HEK293 (cell line): ENCODE data around the gene ECT2.

Experiments
- CTCF ChIA-PET: fragments of 350-600 bp; formaldehyde crosslinking; extraction: SDS; loops from one replicate; lab custom pipeline; 2021; ENCODE audit warnings: antibody characterized with exemption; lab: Yijun Ruan, JAX
- POLR2A ChIA-PET: fragments of 300-600 bp; formaldehyde crosslinking; extraction: SDS; loops from one replicate; lab custom pipeline; 2020; ENCODE audit warnings: antibody characterized with exemption, inconsistent platforms; lab: Yijun Ruan, JAX
- H3K27ac ChIP-seq: fragments of 200-500 bp; sonication (Bioruptor generic); 2 replicates; pipeline ENCODE4 v1.5.1; 2014; ENCODE audit warnings: low read depth, low read length, control low read depth, inconsistent platforms; ENCODE audit errors: extremely low read depth
- H3K36me3 ChIP-seq, 2 experiments: fragments of 200-500 bp in 1 of 2; sonication (Bioruptor generic) in 1 of 2; 1 replicate in 1 of 2; 2 replicates in 1 of 2; pipeline ENCODE4 v1.5.1; 2014 to 2017; ENCODE audit warnings: inconsistent platforms in 2 of 2, low read length in 2 of 2; ENCODE audit not compliant: control insufficient read depth in 2 of 2, insufficient read depth in 1 of 2
- H3K4me1 ChIP-seq: fragments of 200-500 bp; sonication (Bioruptor generic); 2 replicates; pipeline ENCODE4 v1.5.1; 2014; ENCODE audit warnings: mild to moderate bottlenecking, low read length, inconsistent platforms; ENCODE audit not compliant: control insufficient read depth, insufficient read depth
- H3K4me3 ChIP-seq: 2 replicates; pipeline ENCODE4 v1.5.1; 2011; ENCODE audit warnings: low read depth, mild to moderate bottlenecking, control low read depth, low read length, moderate library complexity
- H3K9me3 ChIP-seq: fragments of 200-500 bp; sonication (Bioruptor generic); 2 replicates; pipeline ENCODE4 v1.5.1; 2014; ENCODE audit warnings: low read depth, low read length, inconsistent platforms; ENCODE audit not compliant: control insufficient read depth, insufficient read depth
- HOXC10 ChIP-seq: sonication (generic); formaldehyde crosslinking; IDR thresholded peaks from 2 replicates; pipeline ENCODE4 v1.8.1; 2023; ENCODE audit warnings: mild to moderate bottlenecking, missing genetic modification reagents
- KLF1 ChIP-seq: fragments of 450-650 bp; formaldehyde crosslinking; IDR thresholded peaks from 2 replicates; pipeline ENCODE4 v1.5.1; 2016; ENCODE audit warnings: missing biosample characterization, missing genetic modification characterization
- MYNN ChIP-seq: fragments of 450-650 bp; formaldehyde crosslinking; IDR thresholded peaks from 2 replicates; pipeline ENCODE4 v1.5.1; 2016; ENCODE audit warnings: missing biosample characterization, missing genetic modification characterization, borderline replicate concordance
- OVOL3 ChIP-seq: fragments of 450-650 bp; formaldehyde crosslinking; IDR thresholded peaks from 2 replicates; pipeline ENCODE4 v1.5.1; 2016; ENCODE audit warnings: missing biosample characterization, missing genetic modification characterization
- TCF7L2 ChIP-seq: IDR thresholded peaks from 2 replicates; pipeline ENCODE4 v1.6.1; 2011; ENCODE audit warnings: low read depth, mild to moderate bottlenecking, inconsistent platforms, low read length, moderate library complexity, borderline replicate concordance
- YY1 ChIP-seq: fragments of 450-650 bp; formaldehyde crosslinking; IDR thresholded peaks from 2 replicates; pipeline ENCODE4 v1.5.1; 2018; ENCODE audit warnings: missing biosample characterization, missing genetic modification characterization
- ZBTB44 ChIP-seq: fragments of 450-650 bp; IDR thresholded peaks from 2 replicates; pipeline ENCODE4 v1.5.1; 2018; ENCODE audit warnings: missing biosample characterization, mild to moderate bottlenecking, missing genetic modification characterization
- ZNF157 ChIP-seq: fragments of 450-650 bp; formaldehyde crosslinking; IDR thresholded peaks from 2 replicates; pipeline ENCODE4 v1.5.1; 2016; ENCODE audit warnings: missing biosample characterization, missing genetic modification characterization
- ZNF2 ChIP-seq: fragments of 450-650 bp; formaldehyde crosslinking; IDR thresholded peaks from 2 replicates; pipeline ENCODE4 v1.5.1; 2016; ENCODE audit warnings: missing biosample characterization, missing genetic modification characterization
- ZNF394 ChIP-seq: fragments of 450-650 bp; formaldehyde crosslinking; IDR thresholded peaks from 2 replicates; pipeline ENCODE4 v1.5.1; 2016; ENCODE audit warnings: missing biosample characterization, missing genetic modification characterization, mild to moderate bottlenecking, moderate library complexity, borderline replicate concordance
- ZNF423 ChIP-seq: fragments of 450-650 bp; formaldehyde crosslinking; IDR thresholded peaks from 2 replicates; pipeline ENCODE4 v1.5.1; 2016; ENCODE audit warnings: missing biosample characterization, missing genetic modification characterization
- ZNF426 ChIP-seq: fragments of 450-650 bp; formaldehyde crosslinking; IDR thresholded peaks from 2 replicates; pipeline ENCODE4 v1.5.1; 2017; ENCODE audit warnings: missing biosample characterization, missing genetic modification characterization, mild to moderate bottlenecking, inconsistent platforms, moderate library complexity
- ZNF518A ChIP-seq: fragments of 450-650 bp; formaldehyde crosslinking; conservative IDR thresholded peaks from 2 replicates; pipeline ENCODE4 v1.5.1; 2016; ENCODE audit warnings: low read depth, missing biosample characterization, missing genetic modification characterization
- ZNF596 ChIP-seq: fragments of 450-650 bp; IDR thresholded peaks from 2 replicates; pipeline ENCODE4 v1.5.0; 2018; ENCODE audit warnings: missing biosample characterization, mild to moderate bottlenecking, missing genetic modification characterization, moderate library complexity
- ZNF624 ChIP-seq: fragments of 450-650 bp; formaldehyde crosslinking; IDR thresholded peaks from 2 replicates; pipeline ENCODE4 v1.5.1; 2017; ENCODE audit warnings: missing biosample characterization, missing genetic modification characterization
- ZNF707 ChIP-seq: fragments of 450-650 bp; formaldehyde crosslinking; IDR thresholded peaks from 2 replicates; pipeline ENCODE4 v1.5.1; 2016; ENCODE audit warnings: missing biosample characterization, missing genetic modification characterization
- ZNF785 ChIP-seq: fragments of 450-650 bp; formaldehyde crosslinking; IDR thresholded peaks from 2 replicates; pipeline ENCODE4 v1.5.1; 2016; ENCODE audit warnings: missing biosample characterization, missing genetic modification characterization
- ZNF791 ChIP-seq: fragments of 450-650 bp; formaldehyde crosslinking; IDR thresholded peaks from 2 replicates; pipeline ENCODE4 v1.5.1; 2016; ENCODE audit warnings: missing biosample characterization, missing genetic modification characterization
- ZSCAN16 ChIP-seq: fragments of 450-650 bp; formaldehyde crosslinking; IDR thresholded peaks from 2 replicates; pipeline ENCODE4 v1.5.1; 2016; ENCODE audit warnings: missing biosample characterization, missing genetic modification characterization
- ZSCAN23 ChIP-seq: fragments of 450-650 bp; formaldehyde crosslinking; IDR thresholded peaks from 2 replicates; pipeline ENCODE4 v1.5.1; 2016; ENCODE audit warnings: missing biosample characterization, missing genetic modification characterization
- TF ChIP-seq, protein P1 (sequence below): fragments of 450-650 bp; formaldehyde crosslinking; IDR thresholded peaks from 2 replicates; pipeline ENCODE4 v1.5.1; 2016; ENCODE audit warnings: missing biosample characterization, missing genetic modification characterization
- TF ChIP-seq, protein P2 (sequence below): fragments of 450-650 bp; formaldehyde crosslinking; IDR thresholded peaks from 2 replicates; pipeline ENCODE4; 2016; ENCODE audit warnings: missing biosample characterization, missing genetic modification characterization
- TF ChIP-seq, protein P3 (sequence below): fragments of 450-650 bp; formaldehyde crosslinking; IDR thresholded peaks from 2 replicates; pipeline ENCODE4 v1.5.1; 2016; ENCODE audit warnings: missing biosample characterization, missing genetic modification characterization

ECT2 gene

DNA sequence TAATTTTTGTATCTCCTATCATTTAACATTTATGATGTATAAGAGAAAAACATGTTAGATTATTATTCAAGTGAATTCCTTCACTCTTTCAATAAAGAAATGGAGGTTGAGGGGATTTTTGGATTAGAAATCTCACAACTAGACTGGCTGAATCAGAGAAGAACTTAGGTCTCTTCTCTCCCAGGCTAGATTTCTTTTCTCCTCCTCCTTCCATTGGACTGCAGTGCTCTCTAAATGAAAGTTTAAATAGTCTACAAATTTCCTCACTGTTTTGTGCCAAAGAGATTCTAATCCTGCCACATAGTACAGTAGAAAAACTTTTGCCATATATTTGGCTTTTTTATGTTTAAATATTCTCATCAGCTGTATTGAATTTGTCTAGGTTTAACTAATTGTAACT, 65.8 kb downstream of the ECT2 start:
- no peak overlapping the region for H3K4me3 ChIP-seq
- peaks cover 8 to 42% of the 10 kb centered on the region in 2 experiments; a peak in 2 of 3 replicates for H3K36me3 ChIP-seq
- POLR2A ChIA-PET, result no interaction called here
- no peak overlapping the region for H3K27ac ChIP-seq
- CTCF ChIA-PET, result interaction anchor here (0.9 kb wide), 1 partner anchor 66 kb away, joined by 3 read pairs; the partner anchor contains the start of gene ECT2
- no peaks in the 10 kb centered on the region for H3K4me1 ChIP-seq
- TF ChIP-seq, protein P1, sequence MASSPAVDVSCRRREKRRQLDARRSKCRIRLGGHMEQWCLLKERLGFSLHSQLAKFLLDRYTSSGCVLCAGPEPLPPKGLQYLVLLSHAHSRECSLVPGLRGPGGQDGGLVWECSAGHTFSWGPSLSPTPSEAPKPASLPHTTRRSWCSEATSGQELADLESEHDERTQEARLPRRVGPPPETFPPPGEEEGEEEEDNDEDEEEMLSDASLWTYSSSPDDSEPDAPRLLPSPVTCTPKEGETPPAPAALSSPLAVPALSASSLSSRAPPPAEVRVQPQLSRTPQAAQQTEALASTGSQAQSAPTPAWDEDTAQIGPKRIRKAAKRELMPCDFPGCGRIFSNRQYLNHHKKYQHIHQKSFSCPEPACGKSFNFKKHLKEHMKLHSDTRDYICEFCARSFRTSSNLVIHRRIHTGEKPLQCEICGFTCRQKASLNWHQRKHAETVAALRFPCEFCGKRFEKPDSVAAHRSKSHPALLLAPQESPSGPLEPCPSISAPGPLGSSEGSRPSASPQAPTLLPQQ, result no peak
- TF ChIP-seq ZBTB44 (no peak), ZNF785 (tag by site-specific recombination) (no peak), ZNF518A (no peak), TCF7L2 (no peak), ZNF394 (no peak), KLF1 (tag by site-specific recombination) (no peak), ZNF624 (tag by site-specific recombination) (no peak), ZNF2 (tag by site-specific recombination) (no peak), ZNF596 (tag by site-specific recombination) (no peak), ZNF426 (tag by site-specific recombination) (no peak), ZNF157 (tag by site-specific recombination) (no peak), HOXC10 (no peak), OVOL3 (tag by site-specific recombination) (no peak)
- TF ChIP-seq, protein P2, sequence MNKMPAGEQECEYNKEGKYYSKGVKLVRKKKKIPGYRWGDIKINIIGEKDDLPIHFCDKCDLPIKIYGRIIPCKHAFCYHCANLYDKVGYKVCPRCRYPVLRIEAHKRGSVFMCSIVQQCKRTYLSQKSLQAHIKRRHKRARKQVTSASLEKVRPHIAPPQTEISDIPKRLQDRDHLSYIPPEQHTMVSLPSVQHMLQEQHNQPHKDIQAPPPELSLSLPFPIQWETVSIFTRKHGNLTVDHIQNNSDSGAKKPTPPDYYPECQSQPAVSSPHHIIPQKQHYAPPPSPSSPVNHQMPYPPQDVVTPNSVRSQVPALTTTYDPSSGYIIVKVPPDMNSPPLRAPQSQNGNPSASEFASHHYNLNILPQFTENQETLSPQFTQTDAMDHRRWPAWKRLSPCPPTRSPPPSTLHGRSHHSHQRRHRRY, result no peak
- TF ChIP-seq, all 188 proteins: peak for 0
- no peaks in the 10 kb centered on the region for H3K9me3 ChIP-seq

DNA sequence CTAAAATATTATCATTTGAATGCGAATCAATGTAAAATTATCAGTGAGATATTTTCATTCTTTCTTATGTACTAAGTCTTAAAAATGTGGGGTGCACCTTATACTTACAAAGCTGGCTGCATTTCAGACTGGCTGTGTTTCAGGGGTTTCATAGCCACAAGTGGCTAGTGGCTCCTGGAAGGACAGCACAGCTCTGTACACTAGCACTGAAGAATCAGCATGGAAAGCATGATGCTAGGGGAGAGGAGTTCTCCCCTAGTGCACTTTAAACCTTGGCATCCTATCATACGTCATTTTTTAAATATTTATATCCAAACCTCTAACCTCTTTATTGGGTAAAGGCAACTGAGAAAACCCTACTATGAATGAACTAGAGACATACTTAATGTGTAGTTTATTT, 66.4 kb downstream of the ECT2 start:
- H3K4me1 ChIP-seq, result no peaks in the 10 kb centered on the region
- no peak overlapping the region for H3K4me3 ChIP-seq
- no peaks in the 10 kb centered on the region for H3K9me3 ChIP-seq
- ChIA-PET POLR2A (no interaction called here), CTCF (interaction anchor here (0.9 kb wide), 1 partner anchor 67 kb away, joined by 3 read pairs; the partner anchor contains the start of gene ECT2)
- H3K36me3 ChIP-seq, result peaks cover 12 to 47% of the 10 kb centered on the region in 2 experiments; a peak in 2 of 3 replicates
- H3K27ac ChIP-seq, result no peak overlapping the region
- TF ChIP-seq MYNN (tag by site-specific recombination), result no peak
- TF ChIP-seq, protein P3, sequence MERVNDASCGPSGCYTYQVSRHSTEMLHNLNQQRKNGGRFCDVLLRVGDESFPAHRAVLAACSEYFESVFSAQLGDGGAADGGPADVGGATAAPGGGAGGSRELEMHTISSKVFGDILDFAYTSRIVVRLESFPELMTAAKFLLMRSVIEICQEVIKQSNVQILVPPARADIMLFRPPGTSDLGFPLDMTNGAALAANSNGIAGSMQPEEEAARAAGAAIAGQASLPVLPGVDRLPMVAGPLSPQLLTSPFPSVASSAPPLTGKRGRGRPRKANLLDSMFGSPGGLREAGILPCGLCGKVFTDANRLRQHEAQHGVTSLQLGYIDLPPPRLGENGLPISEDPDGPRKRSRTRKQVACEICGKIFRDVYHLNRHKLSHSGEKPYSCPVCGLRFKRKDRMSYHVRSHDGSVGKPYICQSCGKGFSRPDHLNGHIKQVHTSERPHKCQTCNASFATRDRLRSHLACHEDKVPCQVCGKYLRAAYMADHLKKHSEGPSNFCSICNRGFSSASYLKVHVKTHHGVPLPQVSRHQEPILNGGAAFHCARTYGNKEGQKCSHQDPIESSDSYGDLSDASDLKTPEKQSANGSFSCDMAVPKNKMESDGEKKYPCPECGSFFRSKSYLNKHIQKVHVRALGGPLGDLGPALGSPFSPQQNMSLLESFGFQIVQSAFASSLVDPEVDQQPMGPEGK (tag by site-specific recombination), result no peak
- no peak for TF ChIP-seq ZNF423 (tag by site-specific recombination)
- TF ChIP-seq ZNF791 (tag by site-specific recombination), result no peak
- TF ChIP-seq ZSCAN23 (tag by site-specific recombination), result no peak
- no peak for TF ChIP-seq YY1 (tag by site-specific recombination)
- TF ChIP-seq ZNF707 (tag by site-specific recombination), result no peak
- no peak for TF ChIP-seq ZSCAN16 (tag by site-specific recombination)
